ENCODE measurements around the gene ACTR3. TPM values are rescaled to one million over a fixed set of nuclear protein-coding genes. Genes with fewer than 3 reads are reported as not detected.
A peak's percentile ranks its signal among the peaks of the same experiment; 100 is the strongest.

The ACTR3 gene
- total RNA-seq, 1 donor from 2014 or later = 138 TPM

GRCh38 chr2:113876503-113877387 is 13.1 kb upstream of the ACTR3 start:
- DNase-seq (ENCODE audit: low spot score) = no peak

- peak; percentile 79 for DNase-seq (ENCODE audit: low spot score)
Measured at GRCh38 chr2:113877711-113878598, 11.9 kb upstream of the ACTR3 start.

GRCh38 chr2:113878743-113879142 is 11.1 kb upstream of the ACTR3 start:
- no peak for DNase-seq (ENCODE audit: low spot score)

- DNase-seq (ENCODE audit: low spot score) = no peak
Measured at GRCh38 chr2:113879457-113879856, 10.4 kb upstream of the ACTR3 start.

- DNase-seq (ENCODE audit: low spot score) = peak; percentile 28
Measured at GRCh38 chr2:113886479-113887008, 3.3 kb upstream of the ACTR3 start.

GRCh38 chr2:113887009-113887792 is 2.7 kb upstream of the ACTR3 start:
- no peak for DNase-seq (ENCODE audit: low spot score)

- DNase-seq (ENCODE audit: low spot score) = no peak
Measured at GRCh38 chr2:113888641-113889470, 1.0 kb upstream of the ACTR3 start.

- DNase-seq (ENCODE audit: low spot score) = peak; percentile 86
Measured at GRCh38 chr2:113890253-113891235, 655 bp downstream of the ACTR3 start.

GRCh38 chr2:113891265-113891959 is 1.5 kb downstream of the ACTR3 start:
- peak; percentile 33 for DNase-seq (ENCODE audit: low spot score)

GRCh38 chr2:113892004-113892710 is 2.3 kb downstream of the ACTR3 start:
- no peak for DNase-seq (ENCODE audit: low spot score)

GRCh38 chr2:113894156-113894743 is 4.4 kb downstream of the ACTR3 start:
- peak; percentile 45 for DNase-seq (ENCODE audit: low spot score)

GRCh38 chr2:113895301-113895700 is 5.4 kb downstream of the ACTR3 start:
- DNase-seq (ENCODE audit: low spot score) = no peak

GRCh38 chr2:113895819-113896563 is 6.1 kb downstream of the ACTR3 start:
- no peak for DNase-seq (ENCODE audit: low spot score)

- DNase-seq (ENCODE audit: low spot score) = no peak
Measured at GRCh38 chr2:113896791-113897190, 6.9 kb downstream of the ACTR3 start.

GRCh38 chr2:113898081-113898480 is 8.2 kb downstream of the ACTR3 start:
- no peak for DNase-seq (ENCODE audit: low spot score)

GRCh38 chr2:113899166-113899565 is 9.3 kb downstream of the ACTR3 start:
- no peak for DNase-seq (ENCODE audit: low spot score)

- no peak for DNase-seq (ENCODE audit: low spot score)
Measured at GRCh38 chr2:113901943-113902342, 12.1 kb downstream of the ACTR3 start.

Measured in umbilical cord (tissue), 2 donors.